EL (cell line): Measurements from ENCODE around the gene AHDC1.
"Not testable (repeated sequence)": the region's sequence is repeated elsewhere in the genome, so short reads cannot be mapped to it uniquely, and the experiment has no call there.

ENCODE experiments used
- DNase-seq: peaks from one replicate; pipeline ENCODE4 v3.0.0-alpha.2; 2016

The AHDC1 gene

GRCh38 chr1:27632387-27633297, 28.7 kb upstream of the AHDC1 start:
- no peak for DNase-seq

- DNase-seq: no peak
Measured at GRCh38 chr1:27630859-27631491, 27.0 kb upstream of the AHDC1 start.

- DNase-seq: no peak
Measured at GRCh38 chr1:27628712-27629111, 24.8 kb upstream of the AHDC1 start.

GRCh38 chr1:27627733-27628132, 23.8 kb upstream of the AHDC1 start:
- not testable (repeated sequence) for DNase-seq

- DNase-seq: no peak
Measured at GRCh38 chr1:27627061-27627460, 23.1 kb upstream of the AHDC1 start.

- DNase-seq: no peak
Measured at GRCh38 chr1:27626031-27626935, 22.3 kb upstream of the AHDC1 start.

GRCh38 chr1:27624467-27625178, 20.7 kb upstream of the AHDC1 start:
- DNase-seq: no peak

- DNase-seq: no peak
Measured at GRCh38 chr1:27623327-27624212, 19.6 kb upstream of the AHDC1 start.

GRCh38 chr1:27622828-27623227, 18.9 kb upstream of the AHDC1 start:
- DNase-seq: no peak

GRCh38 chr1:27621051-27621920, 17.3 kb upstream of the AHDC1 start:
- peak; percentile 52 for DNase-seq

GRCh38 chr1:27619782-27620438, 16.0 kb upstream of the AHDC1 start:
- not testable (repeated sequence) for DNase-seq

- no peak for DNase-seq
Measured at GRCh38 chr1:27618341-27619082, 14.6 kb upstream of the AHDC1 start.

- DNase-seq: no peak
Measured at GRCh38 chr1:27617420-27617819, 13.5 kb upstream of the AHDC1 start.

GRCh38 chr1:27616441-27616840, 12.5 kb upstream of the AHDC1 start:
- DNase-seq: no peak

GRCh38 chr1:27615346-27616192, 11.6 kb upstream of the AHDC1 start:
- no peak for DNase-seq

GRCh38 chr1:27614625-27615344, 10.8 kb upstream of the AHDC1 start:
- no peak for DNase-seq

- no peak for DNase-seq
Measured at GRCh38 chr1:27614043-27614624, 10.2 kb upstream of the AHDC1 start.
